BJ (cell line): ENCODE measurements around the gene SDCBP2. TPM values are rescaled to one million over a fixed set of nuclear protein-coding genes. Genes with fewer than 3 reads are reported as not detected.

ENCODE experiments used
- CTCF ChIA-PET: fragments of 350-600 bp; formaldehyde crosslinking; extraction: SDS; loops from one replicate; lab custom pipeline; 2021; ENCODE audit warnings: antibody characterized with exemption, inconsistent platforms; lab: Yijun Ruan, JAX
- POLR2A ChIA-PET: fragments of 300-600 bp; sonication (Branson Sonifier 250); formaldehyde crosslinking; extraction: SDS; loops from one replicate; lab custom pipeline; 2021; ENCODE audit warnings: antibody characterized with exemption; lab: Charles Lee
- DNase-seq: peaks from one replicate; pipeline ENCODE4 v3.0.0-alpha.2; 2011; ENCODE audit warnings: low read depth
- H3K27me3 ChIP-seq: 2 replicates; pipeline ENCODE4 v1.6.0; 2011; ENCODE audit warnings: low read length; ENCODE audit not compliant: control insufficient read depth, insufficient read depth
- H3K36me3 ChIP-seq: 2 replicates; pipeline ENCODE4 v1.5.1; 2011; ENCODE audit warnings: low read length; ENCODE audit not compliant: control insufficient read depth, insufficient read depth
- H3K4me3 ChIP-seq: 2 replicates; pipeline ENCODE4 v1.5.1; 2011; ENCODE audit warnings: low read depth, mild to moderate bottlenecking, control low read depth, low read length
- polyA plus RNA-seq: library from polyadenylated mRNA; depleted of rRNA; stranded (reverse); fragments of >200 nt; gene quantifications from 2 replicates; pipeline ENCODE4 v1.2.3, GENCODE V29; 2011
- TF ChIP-seq, protein P1 (sequence below): IDR thresholded peaks from 2 replicates; pipeline ENCODE4 v1.5.1; 2011; ENCODE audit warnings: low read depth, mild to moderate bottlenecking, control low read depth, inconsistent platforms, low read length, moderate library complexity; ENCODE audit not compliant: insufficient read depth

Gene SDCBP2
- polyA plus RNA-seq, 1 experiment, result 6.2 TPM

DNA sequence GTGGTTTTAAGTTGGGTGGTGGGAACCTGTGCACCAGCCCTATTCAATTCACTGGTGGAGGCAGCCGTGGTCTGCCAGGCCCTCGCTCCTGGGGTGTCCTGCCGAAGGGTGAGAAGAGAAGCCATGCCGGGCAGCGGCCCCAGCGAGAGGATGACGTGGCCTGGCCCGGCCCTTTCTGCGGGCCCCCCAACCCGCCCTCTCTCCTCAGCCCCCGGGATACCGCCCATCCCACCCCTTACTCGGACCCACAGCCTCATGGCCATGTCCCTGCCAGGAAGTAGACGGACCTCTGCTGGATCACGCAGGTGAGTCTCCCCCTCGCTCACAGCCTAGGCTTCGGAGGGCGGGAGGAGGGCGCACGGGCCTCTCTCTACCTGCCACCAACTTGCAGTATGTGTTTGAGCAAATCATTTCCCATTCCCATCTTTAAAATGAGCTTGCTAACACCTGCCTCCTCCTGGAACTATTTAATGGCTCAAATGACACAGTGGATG is 32.8 kb downstream of the SDCBP2 start:
- H3K27me3 ChIP-seq, result no peaks in the 10 kb centered on the region
- DNase-seq, result no peak
- POLR2A ChIA-PET, result no interaction called here
- CTCF ChIA-PET, result no interaction called here
- TF ChIP-seq, protein P1, sequence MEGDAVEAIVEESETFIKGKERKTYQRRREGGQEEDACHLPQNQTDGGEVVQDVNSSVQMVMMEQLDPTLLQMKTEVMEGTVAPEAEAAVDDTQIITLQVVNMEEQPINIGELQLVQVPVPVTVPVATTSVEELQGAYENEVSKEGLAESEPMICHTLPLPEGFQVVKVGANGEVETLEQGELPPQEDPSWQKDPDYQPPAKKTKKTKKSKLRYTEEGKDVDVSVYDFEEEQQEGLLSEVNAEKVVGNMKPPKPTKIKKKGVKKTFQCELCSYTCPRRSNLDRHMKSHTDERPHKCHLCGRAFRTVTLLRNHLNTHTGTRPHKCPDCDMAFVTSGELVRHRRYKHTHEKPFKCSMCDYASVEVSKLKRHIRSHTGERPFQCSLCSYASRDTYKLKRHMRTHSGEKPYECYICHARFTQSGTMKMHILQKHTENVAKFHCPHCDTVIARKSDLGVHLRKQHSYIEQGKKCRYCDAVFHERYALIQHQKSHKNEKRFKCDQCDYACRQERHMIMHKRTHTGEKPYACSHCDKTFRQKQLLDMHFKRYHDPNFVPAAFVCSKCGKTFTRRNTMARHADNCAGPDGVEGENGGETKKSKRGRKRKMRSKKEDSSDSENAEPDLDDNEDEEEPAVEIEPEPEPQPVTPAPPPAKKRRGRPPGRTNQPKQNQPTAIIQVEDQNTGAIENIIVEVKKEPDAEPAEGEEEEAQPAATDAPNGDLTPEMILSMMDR, result no peak
- H3K4me3 ChIP-seq, result no peak overlapping the region
- no peaks in the 10 kb centered on the region; the same call in 1 of the 2 replicates for H3K36me3 ChIP-seq

DNA sequence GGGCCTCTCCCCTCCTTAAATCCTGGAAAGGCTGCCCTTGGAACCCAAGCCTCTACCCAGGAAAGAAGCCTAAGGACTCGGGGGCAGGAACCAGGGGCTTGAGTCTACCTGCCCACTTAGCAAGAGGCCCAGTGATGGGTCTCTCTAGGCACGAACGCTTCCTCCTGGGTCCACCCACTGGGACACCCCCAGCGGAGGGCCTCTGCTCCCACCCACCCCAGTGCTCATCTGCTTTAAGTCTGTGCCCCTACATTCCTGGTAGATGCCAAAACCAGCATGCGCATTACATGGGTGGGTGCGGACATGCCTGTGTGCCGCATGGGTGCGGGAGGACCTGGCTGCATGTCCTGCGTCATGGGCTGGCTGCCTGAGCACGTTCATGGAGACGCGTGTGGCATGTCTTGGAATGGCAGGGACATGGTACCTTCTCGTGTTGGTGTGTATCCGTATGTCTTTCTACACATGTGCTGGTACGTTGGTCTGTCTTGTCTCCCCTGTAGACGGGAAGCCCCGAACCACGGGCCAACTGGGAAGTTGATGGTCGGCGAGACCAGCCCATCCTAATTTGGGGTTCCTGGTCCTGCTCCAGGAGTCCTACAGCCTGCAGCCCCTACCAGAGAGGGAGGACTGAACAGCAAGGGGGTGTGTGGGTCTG is 33.5 kb downstream of the SDCBP2 start:
- Histone ChIP-seq H3K36me3 (no peaks in the 10 kb centered on the region; the same call in 1 of the 2 replicates), H3K27me3 (no peaks in the 10 kb centered on the region), H3K4me3 (no peak overlapping the region)
- TF ChIP-seq, protein P1, result no peak
- ChIA-PET CTCF (no interaction called here), POLR2A (no interaction called here)
- DNase-seq, result no peak

DNA sequence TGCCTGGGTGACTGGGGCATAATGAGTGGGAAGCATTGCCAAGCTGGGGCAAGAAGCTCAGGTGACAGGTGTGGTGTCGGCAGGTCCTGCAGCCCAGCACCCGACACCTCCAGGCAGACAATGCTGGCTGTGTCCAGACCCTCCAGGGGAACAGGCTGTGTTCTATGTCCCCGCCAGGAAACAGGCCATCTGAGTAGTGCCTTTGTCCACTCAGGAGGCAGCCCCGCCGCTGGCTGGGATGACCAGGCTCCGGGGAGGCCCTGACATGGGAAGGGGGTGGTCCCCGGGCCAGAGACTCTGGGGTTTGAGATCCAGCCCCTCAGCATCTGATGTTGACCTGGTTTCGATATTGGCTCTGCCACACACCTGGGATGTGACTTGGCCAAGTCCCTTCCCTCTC is 34.4 kb downstream of the SDCBP2 start:
- no peaks in the 10 kb centered on the region for H3K27me3 ChIP-seq
- ChIA-PET CTCF (interaction anchor here (0.7 kb wide), 1 partner anchor 209 kb away, joined by 3 read pairs; no protein-coding TSS in a partner anchor), POLR2A (no interaction called here)
- DNase-seq, result no peak
- H3K4me3 ChIP-seq, result no peak overlapping the region
- H3K36me3 ChIP-seq, result no peaks in the 10 kb centered on the region; the same call in 1 of the 2 replicates
- TF ChIP-seq, protein P1, result no peak

DNA sequence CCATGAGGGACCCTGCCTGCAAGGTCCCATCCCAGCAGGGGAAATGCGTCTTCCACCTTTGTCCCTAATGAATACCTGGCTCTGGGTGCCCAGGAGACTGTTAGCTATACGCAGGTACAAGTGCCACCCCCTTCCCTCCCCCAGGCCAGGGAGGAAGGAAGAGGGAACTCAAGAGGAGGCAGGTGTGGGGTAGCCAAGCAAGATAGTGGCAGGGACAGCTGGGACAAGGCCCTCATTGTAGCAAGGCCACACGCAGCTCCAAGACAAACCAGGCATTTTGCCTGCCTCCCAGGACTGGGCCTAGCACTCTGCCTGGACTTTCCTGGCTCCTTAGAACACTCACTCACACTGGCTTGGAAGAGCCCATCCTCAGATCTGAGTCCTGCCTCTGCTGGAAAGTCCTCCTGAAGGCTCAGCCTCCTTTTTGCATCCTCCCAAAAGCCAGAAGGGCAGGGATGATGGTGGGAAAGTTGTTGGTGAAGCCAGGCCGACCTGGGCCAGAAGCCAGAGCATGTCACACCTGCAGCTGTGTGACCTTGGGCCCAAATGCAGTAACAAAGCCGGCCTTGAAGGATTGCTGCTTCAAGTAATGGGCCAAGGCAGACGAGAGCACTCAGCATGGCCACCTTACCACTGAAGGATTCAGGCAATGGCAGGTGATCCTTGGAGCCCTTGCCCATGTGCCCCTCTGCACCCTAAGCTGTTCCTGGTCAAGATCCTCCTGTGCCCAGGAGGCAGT is 35.1 kb downstream of the SDCBP2 start:
- Histone ChIP-seq H3K4me3 (no peak overlapping the region), H3K36me3 (no peaks in the 10 kb centered on the region; the same call in 1 of the 2 replicates), H3K27me3 (no peaks in the 10 kb centered on the region)
- ChIA-PET CTCF (interaction anchor here (0.7 kb wide), 1 partner anchor 209 kb away, joined by 3 read pairs; no protein-coding TSS in a partner anchor), POLR2A (no interaction called here)
- TF ChIP-seq, protein P1, result no peak
- no peak for DNase-seq

DNA sequence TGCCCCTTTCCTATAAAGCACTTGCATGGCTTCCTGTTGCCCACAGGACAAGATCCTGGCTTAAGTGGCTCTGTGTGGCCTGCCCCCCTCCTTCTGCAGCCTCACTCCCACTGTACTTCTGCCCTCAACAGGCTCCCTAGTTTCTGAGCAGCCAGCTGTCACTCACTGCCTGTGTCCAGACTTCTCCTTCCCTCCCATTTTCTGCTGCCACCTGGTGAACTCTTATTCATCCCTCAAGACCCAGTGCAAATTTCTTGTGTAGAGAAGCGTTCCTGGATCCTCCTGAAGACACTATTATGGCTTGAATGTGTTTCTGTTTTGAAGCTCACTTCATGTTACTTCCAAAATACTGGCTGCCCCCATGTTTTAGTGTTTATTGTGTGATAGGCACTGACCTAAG is 36.3 kb downstream of the SDCBP2 start:
- ChIA-PET CTCF (no interaction called here), POLR2A (no interaction called here)
- H3K36me3 ChIP-seq, result no peaks in the 10 kb centered on the region; the same call in 1 of the 2 replicates
- no peaks in the 10 kb centered on the region for H3K27me3 ChIP-seq
- TF ChIP-seq, protein P1, result no peak
- DNase-seq, result no peak
- H3K4me3 ChIP-seq, result no peak overlapping the region
